ENCODE data around the gene NAE1.

The NAE1 gene

DNA sequence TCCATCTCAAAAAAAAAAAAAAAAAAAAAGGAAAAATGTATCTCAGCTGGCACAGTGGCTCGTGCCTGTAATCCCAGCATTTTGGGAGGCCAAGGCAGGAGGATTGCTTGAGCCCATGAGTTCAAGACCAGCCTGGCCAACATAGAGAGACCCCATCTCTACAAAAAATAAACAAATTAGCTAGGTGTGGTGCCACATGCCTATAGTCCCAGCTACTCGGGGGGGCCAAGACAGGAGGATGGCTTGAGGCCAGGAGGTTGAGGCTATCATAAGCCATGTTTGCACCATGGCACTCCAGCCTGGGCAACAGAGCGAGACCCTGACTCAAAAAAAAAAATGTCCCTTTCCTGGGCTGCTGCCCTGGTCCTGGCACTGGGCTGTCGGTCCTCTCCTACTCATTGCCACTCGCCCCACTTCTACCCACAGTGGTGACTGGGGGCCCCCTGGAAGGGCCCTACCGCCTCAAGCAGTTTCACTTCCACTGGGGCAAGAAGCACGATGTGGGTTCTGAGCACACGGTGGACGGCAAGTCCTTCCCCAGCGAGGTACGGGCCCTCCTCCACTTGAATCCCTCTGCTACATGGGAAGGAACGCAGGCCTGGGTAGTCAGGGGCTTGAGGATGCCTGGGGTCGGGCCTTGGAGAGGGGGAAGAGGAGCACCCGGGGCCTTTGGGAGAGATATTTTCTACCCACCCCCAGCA is 19.5 kb upstream of the NAE1 start:
- DNase-seq (ENCODE audit: low read depth), result no peak

DNA sequence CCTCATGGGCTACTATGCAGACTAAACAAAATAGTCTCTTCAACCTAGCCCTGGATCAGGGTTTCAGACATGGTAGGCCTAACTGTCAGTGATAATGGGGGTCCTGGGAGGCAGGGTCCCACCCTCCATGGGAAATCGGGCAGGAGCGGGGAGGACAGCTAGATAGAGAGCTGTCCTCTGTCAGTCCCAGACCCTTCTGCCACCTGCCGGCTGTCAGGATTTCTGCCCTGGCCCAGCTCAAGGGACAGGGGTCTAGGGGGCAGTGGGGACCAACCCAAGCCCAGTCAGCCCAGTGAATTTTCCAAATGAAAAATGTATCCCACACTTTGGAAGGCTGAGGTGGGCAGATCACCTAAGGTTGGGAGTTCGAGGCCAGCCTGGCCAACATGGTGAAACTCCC is 18.8 kb upstream of the NAE1 start:
- no peak for DNase-seq (ENCODE audit: low read depth)

DNA sequence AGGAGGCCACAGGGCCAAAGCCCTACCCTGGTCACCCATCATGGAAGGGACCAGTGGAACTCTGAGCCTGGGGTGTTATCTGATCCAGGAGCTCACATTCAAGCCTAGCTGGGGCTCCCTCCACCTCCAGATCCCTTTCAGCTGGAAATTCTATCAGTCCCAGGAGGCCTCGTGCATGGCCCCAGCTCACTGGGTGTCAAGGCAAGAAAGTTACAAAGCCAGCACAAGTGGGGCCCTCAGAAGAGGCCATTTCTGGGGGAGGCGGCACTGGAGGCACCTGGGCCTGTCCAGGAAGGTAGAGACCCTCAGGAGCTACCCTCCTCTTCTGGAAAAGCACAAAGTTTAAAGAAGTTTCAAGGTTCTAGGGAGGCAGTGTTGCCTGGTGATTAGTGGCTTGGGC is 18.2 kb upstream of the NAE1 start:
- no peak for DNase-seq (ENCODE audit: low read depth)

DNA sequence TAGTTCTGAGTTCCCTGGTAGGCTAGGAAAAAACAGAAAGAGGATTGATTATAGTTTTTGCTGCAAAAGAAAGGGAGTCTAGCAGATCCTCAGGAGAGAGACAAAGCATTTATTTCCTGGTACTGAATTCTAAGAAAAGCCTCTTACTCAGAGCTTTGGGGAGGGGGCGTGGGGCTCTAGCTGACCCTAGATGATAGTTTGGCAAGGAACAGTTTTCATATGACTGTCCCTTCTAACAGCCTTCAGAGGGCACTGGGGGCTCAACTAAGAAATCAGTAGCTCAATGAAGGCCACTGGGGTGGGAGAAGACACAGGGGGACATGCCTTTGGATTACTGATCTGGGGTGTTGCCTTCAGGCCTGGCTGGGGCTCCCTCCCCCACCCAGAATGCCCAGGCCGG is 17.4 kb upstream of the NAE1 start:
- DNase-seq (ENCODE audit: low read depth), result no peak

DNA sequence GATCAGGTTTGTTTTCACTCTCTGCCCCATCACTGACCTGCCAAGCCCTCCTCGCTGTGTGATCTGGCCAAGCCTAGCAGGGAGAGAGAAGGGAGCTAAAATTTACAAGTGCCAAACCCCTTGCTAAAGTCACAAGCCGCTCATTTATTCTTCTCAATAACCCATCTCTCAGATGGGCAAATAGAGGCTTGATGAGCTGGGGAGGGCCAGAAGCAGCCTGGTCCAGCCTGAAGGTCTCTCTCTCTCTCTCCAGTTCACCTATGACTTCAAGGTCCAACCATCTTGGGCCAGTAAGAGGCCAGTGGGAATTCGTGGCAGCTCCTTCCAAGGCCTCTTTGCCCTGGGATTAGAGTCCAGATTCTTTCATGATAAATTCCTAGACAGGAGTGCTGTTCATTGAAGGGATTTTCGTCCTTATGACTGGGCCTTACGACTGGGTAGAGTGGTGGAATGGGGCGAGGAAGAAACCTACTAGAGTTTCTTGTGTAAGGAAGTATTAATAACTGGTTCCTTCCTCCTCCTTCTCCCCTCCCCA is 16.8 kb upstream of the NAE1 start:
- DNase-seq (ENCODE audit: low read depth), result no peak

DNA sequence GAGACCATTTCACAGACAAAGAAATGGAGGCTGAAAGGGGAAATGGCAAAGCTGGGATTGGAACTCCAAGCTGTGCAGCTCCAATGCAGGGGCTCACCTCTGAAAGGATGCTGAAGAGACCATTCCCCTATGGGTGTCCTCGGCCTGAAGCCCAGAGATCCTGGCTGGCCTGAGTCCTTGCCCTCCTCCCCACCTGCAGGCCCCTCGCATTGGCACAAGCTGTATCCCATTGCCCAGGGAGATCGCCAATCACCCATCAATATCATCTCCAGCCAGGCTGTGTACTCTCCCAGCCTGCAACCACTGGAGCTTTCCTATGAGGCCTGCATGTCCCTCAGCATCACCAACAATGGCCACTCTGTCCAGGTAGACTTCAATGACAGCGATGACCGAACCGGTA is 16.1 kb upstream of the NAE1 start:
- DNase-seq (ENCODE audit: low read depth), result no peak

DNA sequence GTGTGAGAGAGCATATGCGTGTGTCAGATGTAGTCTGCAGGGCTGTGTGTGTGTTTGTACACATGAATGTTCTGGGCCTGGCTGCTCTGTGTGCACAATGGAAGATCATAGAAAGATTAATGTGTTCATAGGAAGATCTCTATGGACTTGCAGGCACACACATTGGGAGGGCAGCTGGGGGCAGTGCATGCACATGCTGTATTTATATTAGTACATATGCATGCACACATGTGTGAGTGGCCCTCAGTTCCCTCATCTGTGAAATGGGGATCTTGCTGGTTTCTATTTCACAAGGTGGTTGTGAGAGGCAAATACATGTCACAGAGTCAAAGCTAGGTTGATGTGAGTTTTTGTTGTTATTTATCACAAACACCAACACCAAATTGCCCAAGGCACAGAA is 15.5 kb upstream of the NAE1 start:
- DNase-seq (ENCODE audit: low read depth), result no peak

DNA sequence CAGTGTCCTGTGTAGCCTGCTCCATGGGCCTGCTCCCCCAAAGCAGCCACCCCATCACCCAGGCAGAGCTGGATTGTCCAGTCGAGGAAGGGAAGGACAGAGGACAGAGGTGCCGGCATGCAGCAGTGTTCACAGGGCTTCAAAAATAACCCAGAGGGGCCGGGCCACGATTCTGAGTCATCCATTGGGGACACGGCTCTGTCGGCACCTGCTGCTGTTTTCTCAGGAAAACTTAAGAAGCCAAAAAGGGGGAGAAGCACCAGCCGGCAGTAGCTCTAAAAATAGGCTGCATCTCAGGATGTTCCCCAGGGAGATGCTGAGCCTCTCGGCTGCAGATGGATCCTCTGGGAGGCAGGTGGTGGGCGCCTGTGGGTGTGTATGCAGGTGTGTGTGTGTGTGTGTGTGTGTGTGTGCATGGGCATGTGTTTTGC is 15.0 kb upstream of the NAE1 start:
- no peak for DNase-seq (ENCODE audit: low read depth)

DNA sequence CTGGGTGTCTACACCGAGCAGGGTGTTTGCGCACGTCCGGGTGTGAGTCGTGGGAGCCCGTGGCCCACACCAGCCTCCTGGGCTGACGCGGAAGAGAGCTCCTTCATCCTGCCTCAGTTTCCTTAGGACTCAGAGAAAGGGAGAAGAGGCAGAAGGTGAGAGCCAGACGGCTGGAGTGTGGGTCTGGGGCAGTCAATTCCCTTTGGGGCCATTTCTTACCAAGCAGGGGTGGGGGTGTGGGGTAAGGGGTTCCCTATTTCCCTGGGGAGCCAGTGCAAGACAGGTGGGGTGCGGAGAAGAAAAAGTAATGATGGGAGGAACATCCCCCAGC is 14.3 kb upstream of the NAE1 start:
- no peak for DNase-seq (ENCODE audit: low read depth)

DNA sequence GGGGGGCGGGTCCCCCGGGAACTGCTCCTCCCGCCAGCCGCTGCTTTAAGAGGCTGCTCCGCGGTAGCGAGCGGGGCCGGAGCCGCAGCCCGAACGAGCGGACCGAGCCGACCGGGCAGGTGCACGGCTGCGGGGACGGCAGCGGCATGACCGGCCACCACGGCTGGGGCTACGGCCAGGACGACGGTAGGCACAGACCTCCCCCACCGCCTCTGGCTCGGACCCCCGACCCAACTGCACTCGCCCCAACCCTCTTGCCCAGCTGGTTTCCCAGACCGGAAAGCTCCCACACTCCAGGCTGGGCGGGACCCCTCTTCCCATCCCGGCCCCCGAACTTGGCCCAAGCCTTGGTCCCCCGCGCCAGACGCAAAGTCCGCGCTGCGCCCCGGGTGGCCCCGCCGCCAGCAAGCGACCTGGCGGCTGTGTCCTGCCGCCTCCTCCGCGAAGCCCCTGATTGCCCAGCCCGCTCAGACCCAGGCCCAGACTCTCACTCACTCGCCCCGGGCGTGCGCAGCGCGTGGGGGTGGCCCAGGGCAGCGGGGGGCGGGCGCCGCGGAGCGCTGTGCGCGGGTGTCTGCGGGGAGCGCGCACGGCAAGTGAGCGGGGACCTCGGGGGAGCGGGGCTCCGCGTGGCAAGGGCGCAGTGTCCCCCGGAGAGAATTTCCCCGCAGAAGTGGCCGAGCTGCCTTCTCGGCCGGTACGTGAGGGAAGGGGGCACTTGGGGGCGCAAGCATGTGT is 13.7 kb upstream of the NAE1 start, which contains the start of gene CA7:
CA7 (plus strand) TSS at position 73 of the 738 bp plus-strand sequence; CDS start at position 147, 74 bp downstream.
- no peak for DNase-seq (ENCODE audit: low read depth)

DNA sequence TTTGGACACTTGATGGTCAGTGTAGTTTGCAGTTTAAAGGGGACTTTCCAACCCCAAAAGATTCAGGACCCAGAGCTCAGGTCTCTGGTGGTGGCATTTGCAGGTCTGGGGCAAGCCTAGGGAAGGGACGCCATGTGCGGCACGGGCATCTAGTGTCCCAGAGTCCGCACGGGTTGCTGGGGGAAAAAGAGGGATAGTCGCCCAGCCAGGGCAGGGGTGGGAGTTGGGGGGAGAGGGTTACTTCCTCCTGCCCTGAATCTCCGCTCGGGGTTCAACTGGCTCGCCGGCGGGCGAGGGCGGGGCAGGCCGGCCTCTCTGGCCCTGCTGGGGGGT is 13.2 kb upstream of the NAE1 start:
- no peak for DNase-seq (ENCODE audit: low read depth)

DNA sequence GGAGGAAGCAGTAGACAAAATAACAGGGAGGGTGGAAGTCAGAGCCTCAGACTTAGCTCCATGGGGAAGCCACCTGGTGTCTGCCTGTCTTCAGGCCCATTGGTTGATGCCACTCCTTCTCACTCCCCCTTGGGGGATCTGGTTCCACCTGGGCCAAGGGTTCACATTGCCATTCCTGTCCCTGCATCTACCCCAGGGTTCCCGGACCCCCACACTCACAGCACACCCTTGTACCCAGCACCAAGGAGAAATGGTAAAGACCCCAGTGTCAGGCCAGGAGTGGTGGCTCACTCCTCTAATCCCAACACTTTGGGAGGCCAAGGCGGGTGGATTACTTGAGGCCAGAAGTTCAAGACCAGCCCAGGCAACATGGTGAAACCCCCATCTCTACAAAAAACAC is 12.4 kb upstream of the NAE1 start:
- no peak for DNase-seq (ENCODE audit: low read depth)

DNA sequence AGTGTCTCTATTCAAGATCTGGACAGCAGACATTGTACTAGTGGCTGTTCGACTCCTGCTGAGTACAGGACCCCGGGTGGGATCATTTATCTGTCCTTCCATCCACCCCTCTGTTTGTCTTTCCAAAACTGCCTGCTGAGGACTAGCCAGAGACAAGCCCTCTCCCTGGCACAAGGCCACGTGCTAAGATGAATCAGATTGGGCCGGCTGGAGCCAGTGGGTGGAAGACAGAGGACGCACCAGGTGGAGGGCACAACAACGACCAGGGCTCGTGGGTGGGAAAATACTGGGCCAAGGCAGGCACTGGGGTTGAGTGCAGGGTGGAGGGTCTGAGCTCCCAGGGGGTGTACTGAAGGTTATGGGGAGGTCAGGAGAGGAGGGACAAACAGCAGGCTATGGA is 12.0 kb upstream of the NAE1 start:
- DNase-seq (ENCODE audit: low read depth), result no peak

DNA sequence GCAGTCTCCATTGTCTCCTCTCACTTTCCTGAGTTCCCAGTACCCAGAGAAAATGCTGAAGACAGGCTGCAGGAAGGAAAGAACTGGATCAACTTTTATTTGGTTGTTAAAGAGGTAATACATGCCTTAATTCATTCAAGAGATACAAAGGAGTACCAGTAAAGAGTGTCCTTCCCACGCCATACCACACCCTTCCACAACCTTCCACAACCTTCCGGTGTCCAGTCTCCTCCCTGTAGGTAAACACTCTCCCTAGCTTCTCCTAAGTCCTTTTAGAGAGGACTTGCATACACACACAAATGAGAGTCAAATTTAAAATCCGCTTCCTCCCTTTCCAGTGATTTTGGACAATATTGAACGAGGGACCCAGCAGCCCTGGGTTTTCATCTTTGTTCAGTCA is 10.6 kb upstream of the NAE1 start:
- no peak for DNase-seq (ENCODE audit: low read depth)

DNA sequence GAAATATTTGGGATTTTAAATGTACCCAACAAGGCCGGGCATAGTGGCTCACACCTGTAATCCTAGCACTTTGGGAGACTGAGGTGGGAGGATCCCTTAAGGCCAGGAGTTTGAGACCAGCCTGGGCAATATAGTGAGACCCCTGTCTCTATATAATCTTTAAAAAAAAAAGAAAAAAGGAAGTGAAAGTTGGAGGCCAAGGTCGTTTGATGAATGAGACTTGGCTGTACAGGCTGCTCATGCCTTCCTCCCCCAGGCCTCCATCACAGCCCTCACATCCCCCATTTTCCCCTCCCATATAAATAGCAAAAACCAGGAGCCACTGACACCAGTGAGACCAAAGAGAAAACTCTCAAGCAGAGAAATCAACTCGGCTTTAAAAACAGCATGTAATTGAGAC is 10.1 kb upstream of the NAE1 start:
- DNase-seq (ENCODE audit: low read depth), result no peak

DNA sequence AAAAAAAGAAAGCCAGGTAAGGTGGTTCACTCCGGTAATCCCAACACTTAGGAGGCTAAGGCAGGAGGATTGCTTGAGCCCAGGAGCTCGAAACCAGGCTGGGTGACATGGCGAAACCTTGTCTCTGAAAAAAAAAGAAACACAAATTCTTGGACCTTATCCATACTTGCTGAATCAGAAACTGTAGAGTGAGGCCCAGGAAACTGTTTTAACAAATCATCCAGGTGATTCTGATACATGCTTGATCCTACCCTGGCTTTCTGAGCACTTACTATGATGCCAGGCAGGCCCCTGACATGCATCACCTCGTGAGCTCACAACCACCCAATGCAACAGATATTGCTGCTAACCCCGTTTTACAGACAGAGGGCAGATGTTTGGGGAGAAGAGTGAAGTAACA is 4.0 kb upstream of the NAE1 start:
- no peak for DNase-seq (ENCODE audit: low read depth)

DNA sequence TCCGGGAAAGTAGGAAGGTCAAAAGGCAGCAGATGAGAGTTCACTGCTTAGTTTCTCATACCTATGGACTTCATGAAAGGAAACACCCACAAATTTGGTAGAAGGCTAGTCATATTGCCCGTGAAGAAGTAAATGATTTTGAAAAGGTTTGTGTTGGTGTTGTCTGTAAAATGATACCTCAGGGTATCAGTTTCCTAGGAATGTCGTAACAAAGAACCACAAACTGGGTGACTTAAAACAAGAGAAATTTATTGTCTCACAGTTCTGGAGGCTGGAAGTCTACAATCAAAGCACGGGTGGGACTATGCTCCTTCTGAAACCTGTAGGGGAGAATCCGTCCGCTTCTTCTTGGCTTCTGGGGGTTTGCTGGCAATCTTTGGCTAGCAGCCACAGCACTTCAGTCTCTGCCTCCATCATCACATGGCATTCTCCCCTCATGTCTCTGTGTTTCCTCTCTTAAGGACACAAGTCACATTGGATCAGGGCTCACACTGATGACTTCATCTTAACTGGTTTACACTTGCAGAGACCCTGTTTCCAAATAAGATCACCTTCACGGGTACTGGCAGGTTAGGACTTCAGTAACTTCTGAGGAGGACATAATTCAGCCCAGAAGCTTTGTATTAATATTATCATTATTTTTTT is 2.0 kb upstream of the NAE1 start:
- DNase-seq (ENCODE audit: low read depth), result no peak

DNA sequence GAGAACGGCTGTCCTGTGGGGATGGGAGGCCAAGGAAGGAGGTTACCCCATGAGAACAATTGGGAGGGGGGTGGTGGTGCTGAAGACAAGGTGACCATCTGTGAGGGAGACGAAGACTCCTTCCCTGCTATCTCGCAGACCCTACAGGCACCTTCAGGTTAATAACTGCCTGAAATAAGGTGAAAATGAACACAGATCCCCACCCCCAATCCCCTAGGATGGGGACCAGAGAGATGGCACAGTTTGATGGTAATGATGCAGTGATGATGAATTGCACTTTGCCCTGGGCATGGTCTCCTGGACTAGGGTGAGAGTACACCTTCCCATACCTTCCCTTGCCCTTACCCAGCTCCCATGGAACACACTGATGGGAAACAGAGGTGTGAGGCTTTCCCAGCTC is 1.4 kb upstream of the NAE1 start:
- no peak for DNase-seq (ENCODE audit: low read depth)

DNA sequence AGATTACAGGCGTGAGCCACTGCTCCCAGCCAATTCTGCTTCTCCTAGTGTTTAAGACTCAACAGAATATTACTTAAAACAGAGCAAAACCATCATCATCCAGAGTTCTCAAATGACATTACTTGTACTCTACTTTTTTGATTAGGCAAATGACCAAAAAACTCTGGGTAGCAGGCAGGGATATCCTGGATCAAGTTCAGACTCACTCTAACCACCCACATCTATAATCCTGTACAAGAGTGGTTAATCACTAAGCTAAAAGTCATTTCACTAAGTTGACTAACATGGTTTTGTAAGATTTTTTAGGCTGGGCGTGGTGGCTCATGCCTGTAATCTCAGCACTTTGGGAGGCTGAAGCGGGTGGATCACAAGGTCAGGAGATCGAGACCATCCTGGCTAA is 6.8 kb downstream of the NAE1 start:
- DNase-seq (ENCODE audit: low read depth), result no peak

DNA sequence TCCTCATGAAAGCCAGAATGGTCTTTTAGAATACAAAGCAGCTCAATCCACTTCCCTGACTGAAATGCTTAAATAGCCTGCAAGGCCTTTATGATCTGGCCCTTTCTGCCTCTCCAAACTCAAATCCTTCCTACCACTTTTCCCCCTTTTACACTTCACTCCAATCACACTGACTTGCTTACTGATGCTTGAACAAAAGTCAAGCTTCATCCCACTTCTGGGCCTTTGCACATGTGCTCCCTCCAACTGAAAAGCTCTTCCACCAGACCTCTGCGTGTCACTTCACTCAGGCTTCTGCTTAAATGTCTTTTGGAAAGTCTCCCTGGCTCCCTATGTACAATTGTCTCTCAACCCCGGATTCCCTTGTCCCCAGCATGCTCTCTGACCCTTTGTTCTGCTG is 16.0 kb downstream of the NAE1 start:
- no peak for DNase-seq (ENCODE audit: low read depth)

DNA sequence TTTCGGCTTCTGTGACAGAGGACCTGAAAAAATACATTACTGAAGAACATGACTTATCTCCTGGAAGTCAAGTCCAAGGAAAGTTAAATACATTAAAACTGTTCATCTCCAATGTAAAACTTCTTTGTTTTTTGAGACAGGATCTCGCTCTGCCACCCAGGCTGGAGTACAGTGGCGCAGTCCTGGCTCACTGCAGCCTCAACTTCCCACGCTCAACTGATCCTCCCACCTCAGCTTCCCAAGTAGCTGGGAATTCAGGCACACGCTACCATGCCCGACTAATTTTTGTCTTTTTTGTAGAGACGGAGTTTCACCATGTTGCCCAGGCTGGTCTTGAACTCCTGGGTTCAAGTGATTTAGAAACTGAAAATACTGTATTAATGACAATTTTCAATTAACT is 19.7 kb downstream of the NAE1 start:
- no peak for DNase-seq (ENCODE audit: low read depth)

DNA sequence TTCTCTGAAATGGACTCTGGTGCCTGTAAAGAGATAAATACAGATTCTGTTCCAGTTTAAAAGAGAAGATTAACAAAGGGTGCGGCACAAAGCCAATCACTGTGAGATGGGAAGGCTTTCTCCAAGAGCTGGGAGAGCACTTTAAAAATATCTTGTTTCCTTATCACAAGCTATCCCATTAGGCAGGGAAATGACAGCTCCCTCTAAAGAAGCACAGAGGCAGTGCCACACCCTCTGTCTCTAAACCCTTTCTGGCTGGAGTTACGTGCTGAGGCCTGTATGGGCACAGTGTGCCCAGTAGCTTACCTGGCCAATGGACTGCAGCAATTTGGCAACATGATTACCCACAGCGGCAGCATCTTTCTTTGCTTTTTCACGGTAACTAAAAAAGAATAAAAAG is 20.4 kb downstream of the NAE1 start:
- no peak for DNase-seq (ENCODE audit: low read depth)

DNA sequence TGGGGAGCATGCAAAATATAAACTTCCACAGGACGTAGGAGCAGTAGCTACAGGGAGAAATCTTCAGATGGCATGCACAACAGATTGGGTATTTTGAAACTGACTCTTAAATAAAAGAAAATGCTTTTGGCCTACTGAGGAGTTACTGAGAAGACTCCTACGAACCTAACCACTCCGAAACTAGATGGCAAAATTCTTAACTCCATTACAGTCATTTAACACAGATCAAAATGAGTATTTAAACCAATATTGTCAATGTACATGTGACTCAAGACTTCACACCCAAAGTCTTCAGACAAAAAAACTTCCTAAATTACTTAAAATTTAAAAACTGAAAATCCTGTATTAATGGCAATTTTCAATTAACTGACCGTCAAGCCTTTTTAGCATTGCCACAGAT is 21.0 kb downstream of the NAE1 start:
- no peak for DNase-seq (ENCODE audit: low read depth)
